GM12872 (cell line): ENCODE measurements around the gene SFMBT2.

Experiments
- TF ChIP-seq, protein P1 (sequence below): IDR thresholded peaks from 3 replicates; pipeline ENCODE4 v1.5.1; 2011; ENCODE audit warnings: low read depth, mild to moderate bottlenecking, low read length, moderate library complexity; ENCODE audit not compliant: insufficient read depth

Gene SFMBT2

GRCh38 chr10:7192831-7193361, 217.9 kb downstream of the SFMBT2 start:
- TF ChIP-seq, protein P1, sequence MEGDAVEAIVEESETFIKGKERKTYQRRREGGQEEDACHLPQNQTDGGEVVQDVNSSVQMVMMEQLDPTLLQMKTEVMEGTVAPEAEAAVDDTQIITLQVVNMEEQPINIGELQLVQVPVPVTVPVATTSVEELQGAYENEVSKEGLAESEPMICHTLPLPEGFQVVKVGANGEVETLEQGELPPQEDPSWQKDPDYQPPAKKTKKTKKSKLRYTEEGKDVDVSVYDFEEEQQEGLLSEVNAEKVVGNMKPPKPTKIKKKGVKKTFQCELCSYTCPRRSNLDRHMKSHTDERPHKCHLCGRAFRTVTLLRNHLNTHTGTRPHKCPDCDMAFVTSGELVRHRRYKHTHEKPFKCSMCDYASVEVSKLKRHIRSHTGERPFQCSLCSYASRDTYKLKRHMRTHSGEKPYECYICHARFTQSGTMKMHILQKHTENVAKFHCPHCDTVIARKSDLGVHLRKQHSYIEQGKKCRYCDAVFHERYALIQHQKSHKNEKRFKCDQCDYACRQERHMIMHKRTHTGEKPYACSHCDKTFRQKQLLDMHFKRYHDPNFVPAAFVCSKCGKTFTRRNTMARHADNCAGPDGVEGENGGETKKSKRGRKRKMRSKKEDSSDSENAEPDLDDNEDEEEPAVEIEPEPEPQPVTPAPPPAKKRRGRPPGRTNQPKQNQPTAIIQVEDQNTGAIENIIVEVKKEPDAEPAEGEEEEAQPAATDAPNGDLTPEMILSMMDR = no peak

GRCh38 chr10:7192061-7192460, 218.8 kb downstream of the SFMBT2 start:
- TF ChIP-seq, protein P1 = no peak

DNA sequence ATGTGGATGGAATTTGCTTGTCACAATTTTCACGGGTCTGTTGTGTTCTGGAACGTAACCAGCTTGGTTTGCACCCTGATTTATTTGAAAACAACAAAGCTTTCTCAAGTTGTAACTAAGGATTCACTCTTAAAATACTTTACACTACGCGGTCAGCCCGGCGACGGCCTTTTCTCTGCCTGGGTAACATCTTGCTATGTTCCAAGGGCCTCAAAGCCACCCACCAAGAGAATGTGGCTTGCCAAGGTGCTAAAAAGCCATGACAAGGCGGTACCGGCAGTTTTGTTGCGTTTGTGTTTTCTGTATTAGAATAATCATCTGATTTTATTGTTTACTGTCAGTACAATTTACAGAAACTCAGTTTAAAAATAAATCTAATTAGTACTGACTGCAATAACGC, 220.9 kb downstream of the SFMBT2 start:
- TF ChIP-seq, protein P1 = no peak

DNA sequence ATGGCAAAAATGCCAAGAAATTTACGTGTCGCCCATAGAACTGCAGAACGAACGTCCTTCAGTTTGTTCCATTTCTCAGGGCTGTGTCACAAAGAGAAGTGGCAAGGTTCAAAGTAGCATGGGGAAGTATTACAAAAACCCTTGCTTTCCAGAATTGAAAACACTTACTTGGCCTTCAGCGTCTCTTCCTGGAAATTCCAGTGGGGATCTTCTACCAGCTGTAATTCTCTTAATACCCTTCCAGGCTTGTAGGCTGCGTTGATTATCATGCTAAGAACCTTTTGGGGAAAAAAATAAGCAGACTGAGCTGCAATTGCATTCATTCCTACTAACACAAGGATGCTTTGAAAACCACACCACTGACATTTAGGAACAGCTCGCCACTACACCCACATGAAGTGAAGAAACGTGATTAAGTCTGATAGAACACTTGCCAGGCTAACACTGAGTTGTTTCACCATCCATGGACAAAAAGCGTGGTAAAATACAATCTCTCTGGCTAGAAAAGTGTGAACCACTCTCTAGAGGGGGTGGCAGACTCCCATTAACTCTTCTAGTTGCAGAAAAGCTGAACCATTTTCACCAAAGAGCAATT, 222.3 kb downstream of the SFMBT2 start:
- TF ChIP-seq, protein P1 = no peak

DNA sequence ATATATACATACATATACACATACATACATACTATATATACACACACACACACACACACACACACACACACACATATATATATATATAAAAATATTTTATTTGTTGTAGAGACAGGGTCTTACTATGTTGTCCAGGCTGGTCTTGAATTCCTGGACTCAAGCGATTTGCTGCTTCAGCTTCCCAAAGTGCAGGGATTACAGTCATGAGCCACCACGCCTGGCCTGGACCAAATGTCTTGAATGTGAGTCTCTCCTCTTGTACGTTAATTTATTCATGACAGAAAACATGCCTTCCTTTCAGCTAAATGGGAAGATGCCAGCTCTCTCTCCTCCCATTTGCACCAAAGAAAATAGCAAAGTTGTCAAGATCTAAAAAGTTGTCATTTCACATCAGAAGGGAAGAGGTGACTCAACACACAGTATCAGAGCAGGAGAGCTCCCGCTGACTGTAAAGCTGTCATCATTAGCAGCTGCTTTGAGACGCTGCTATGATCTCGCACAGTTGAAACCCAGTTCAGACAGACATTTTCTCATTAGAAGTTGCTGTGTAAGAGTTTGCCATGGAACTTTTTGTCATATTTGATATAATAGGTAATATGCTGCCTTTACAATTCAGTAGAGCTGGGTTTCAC, 224.3 kb downstream of the SFMBT2 start:
- TF ChIP-seq, protein P1 = no peak

- TF ChIP-seq, protein P1 = no peak
These were observed 225.5 kb downstream of the SFMBT2 start for GRCh38 chr10:7185367-7185690.

DNA sequence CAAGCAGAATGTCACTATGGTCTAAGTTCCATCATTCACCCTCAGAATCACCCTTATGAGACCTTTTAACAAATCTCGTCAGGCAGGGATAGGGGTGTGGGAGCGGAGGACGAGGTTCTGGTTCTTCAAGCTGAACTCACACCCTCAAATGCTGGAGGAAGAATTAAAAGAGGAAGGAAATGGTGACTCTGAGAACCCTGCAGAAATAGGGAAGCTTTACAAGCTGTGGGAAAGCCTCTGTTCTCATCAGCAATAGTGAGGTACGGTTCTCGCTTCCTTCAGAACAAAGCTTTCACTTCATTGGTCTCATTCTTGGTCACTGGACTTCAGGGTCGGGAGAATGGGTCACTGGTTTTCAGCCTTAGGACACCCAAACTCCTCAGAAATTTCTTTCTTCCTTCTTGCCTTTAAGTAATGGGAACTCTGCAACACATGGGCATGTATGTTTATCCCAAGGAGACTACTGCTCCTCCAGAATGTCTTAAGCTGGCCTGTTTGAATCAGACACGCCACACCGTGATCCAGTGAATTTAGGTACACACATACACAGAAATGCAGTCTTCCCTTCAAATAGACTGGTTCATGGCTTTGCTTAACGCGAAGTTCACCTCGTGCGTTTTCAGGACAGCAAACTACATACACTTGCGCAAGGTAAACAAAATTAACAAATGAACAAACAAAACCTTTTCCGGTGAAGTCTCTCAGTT, 226.0 kb downstream of the SFMBT2 start:
- TF ChIP-seq, protein P1 = no peak
